Left ventricle myocardium inferior (tissue), 1 donor: ENCODE data around the gene WNT6. TPM values are rescaled to one million over a fixed set of nuclear protein-coding genes. Genes with fewer than 3 reads are reported as not detected.

ENCODE experiments used
- DNase-seq: peaks from one replicate; pipeline ENCODE4 v3.0.0-alpha.2; 2020
- H3K27ac ChIP-seq: fragments of 200-600 bp; replicated peaks from 2 replicates; pipeline ENCODE4 v1.8.0; 2021
- H3K27me3 ChIP-seq: fragments of 200-600 bp; 2 replicates; pipeline ENCODE4 v1.8.0; 2021; ENCODE audit warnings: low read depth
- H3K36me3 ChIP-seq: fragments of 200-600 bp; 2 replicates; pipeline ENCODE4 v1.8.0; 2021
- H3K4me1 ChIP-seq: fragments of 200-600 bp; 2 replicates; pipeline ENCODE4 v1.8.0; 2021
- H3K4me3 ChIP-seq: fragments of 200-600 bp; 2 replicates; pipeline ENCODE4 v1.8.0; 2021; ENCODE audit warnings: mild to moderate bottlenecking, moderate library complexity
- H3K9me3 ChIP-seq: fragments of 200-600 bp; replicated peaks from 2 replicates; pipeline ENCODE4 v1.8.0; 2021
- CTCF ChIP-seq: fragments of 200-600 bp; IDR thresholded peaks from 2 replicates; pipeline ENCODE4 v1.8.0; 2021; ENCODE audit warnings: antibody characterized with exemption, mild to moderate bottlenecking, borderline replicate concordance
- intact Hi-C: fragments of 100-400 bp; cut with micrococcal nuclease; formaldehyde crosslinking; loops from one replicate; pipeline ENCODE4 v1.11.0; 2022
- total RNA-seq: library from RNA; stranded (reverse); fragmentation: NEBNext Ultra II Directional; extraction: Animal tissue kit (Norgen Biotek cat#: 25700); gene quantifications from one replicate; pipeline ENCODE4 v1.2.1, GENCODE V29; 2021
- donor health status: DM: no; HTN: yes; CAD: no; lungs with severe emphysema.

Gene WNT6
- total RNA-seq, 1 donor from 2014 or later = 1.0 TPM

- no peak for TF ChIP-seq CTCF
- Histone ChIP-seq H3K27ac (peak overlapping the region; percentile 86), H3K4me1 (peaks cover 6% of the 10 kb centered on the region), H3K36me3 (no peaks in the 10 kb centered on the region), H3K4me3 (no peak overlapping the region), H3K9me3 (no peaks in the 10 kb centered on the region), H3K27me3 (peaks cover 71% of the 10 kb centered on the region)
- no peak for DNase-seq
- intact Hi-C loops = loop anchor here (10.0 kb wide), 1 partner anchor 96 kb away; no protein-coding TSS in a partner anchor
Observed at GRCh38 chr2:218830526-218831306, 28.9 kb upstream of the WNT6 start.

GRCh38 chr2:218831378-218831990 lies 28.1 kb upstream of the WNT6 start, which contains the start of gene PRKAG3:
Gene PRKAG3, minus strand, starts transcription at chr2:218831803.
- DNase-seq = peak; percentile 46
- Histone ChIP-seq H3K36me3 (no peaks in the 10 kb centered on the region), H3K9me3 (no peaks in the 10 kb centered on the region), H3K4me1 (peaks cover 6% of the 10 kb centered on the region), H3K27ac (peak within 1 kb of the TSS; percentile 86), H3K4me3 (no peak within 1 kb of the TSS), H3K27me3 (peaks cover 79% of the 10 kb centered on the region)
- TF ChIP-seq CTCF = no peak
- intact Hi-C loops = loop anchor here (10.0 kb wide), 1 partner anchor 97 kb away; no protein-coding TSS in a partner anchor

- no peak for TF ChIP-seq CTCF
- Histone ChIP-seq H3K27ac (peak overlapping the region; percentile 86), H3K9me3 (peaks cover 5% of the 10 kb centered on the region), H3K36me3 (no peaks in the 10 kb centered on the region), H3K27me3 (peaks cover 84% of the 10 kb centered on the region), H3K4me1 (peaks cover 6% of the 10 kb centered on the region), H3K4me3 (no peak overlapping the region)
- DNase-seq = no peak
- intact Hi-C loops = loop anchor here (10.0 kb wide), 1 partner anchor 97 kb away; no protein-coding TSS in a partner anchor
Observed at GRCh38 chr2:218832081-218832480, 27.5 kb upstream of the WNT6 start.

- H3K9me3 ChIP-seq = peaks cover 10% of the 10 kb centered on the region
- intact Hi-C loops = loop anchor here (10.0 kb wide), 1 partner anchor 98 kb away; no protein-coding TSS in a partner anchor
- H3K27me3 ChIP-seq = peaks cover 80% of the 10 kb centered on the region
- H3K4me3 ChIP-seq = no peak overlapping the region
- TF ChIP-seq CTCF = no peak
- peak; percentile 59 for DNase-seq
- H3K36me3 ChIP-seq = no peaks in the 10 kb centered on the region
- H3K4me1 ChIP-seq = peaks cover 6% of the 10 kb centered on the region
- H3K27ac ChIP-seq = peak overlapping the region; percentile 86
Observed at GRCh38 chr2:218832520-218832919, 27.1 kb upstream of the WNT6 start.

- Histone ChIP-seq H3K36me3 (no peaks in the 10 kb centered on the region), H3K4me3 (no peak overlapping the region), H3K27me3 (peaks cover 74% of the 10 kb centered on the region), H3K27ac (peak overlapping the region; percentile 86), H3K4me1 (peaks cover 6% of the 10 kb centered on the region), H3K9me3 (peaks cover 16% of the 10 kb centered on the region)
- intact Hi-C loops = loop anchor here (10.0 kb wide), 1 partner anchor 98 kb away; no protein-coding TSS in a partner anchor
- no peak for TF ChIP-seq CTCF
- no peak for DNase-seq
Observed at GRCh38 chr2:218833023-218833609, 26.5 kb upstream of the WNT6 start.
